GM12878 (cell line): Measurements from ENCODE around the gene ZNF726. TPM values are rescaled to one million over a fixed set of nuclear protein-coding genes. Genes with fewer than 3 reads are reported as not detected.

Experiments used
- BCL11A ChIP-seq: IDR thresholded peaks from 2 replicates; pipeline ENCODE4 v1.6.1; 2011; ENCODE audit warnings: low read depth, low read length
- CEBPB ChIP-seq, 2 experiments: fragments of 150-350 bp in 1 of 2; IDR thresholded peaks; 2 replicates each; pipeline ENCODE4 v1.6.1; 2012 to 2014; ENCODE audit warnings: low read depth in 2 of 2, low read length in 2 of 2, borderline replicate concordance in 1 of 2, inconsistent platforms in 1 of 2
- EGR1 ChIP-seq, 2 experiments: IDR thresholded peaks; 1 replicate in 1 of 2; 2 replicates in 1 of 2; pipeline ENCODE4 v1.6.1; 2011 to 2012; ENCODE audit warnings: low read depth in 2 of 2, low read length in 2 of 2, borderline replicate concordance in 1 of 2, mild to moderate bottlenecking in 1 of 2, moderate library complexity in 1 of 2
- FOS ChIP-seq: IDR thresholded peaks from 3 replicates; pipeline ENCODE4 v1.6.1; 2011; ENCODE audit warnings: borderline replicate concordance; ENCODE audit not compliant: insufficient read length; ENCODE audit errors: extremely low read depth
- GABPA ChIP-seq: IDR thresholded peaks from 2 replicates; pipeline ENCODE4 v1.6.1; 2014; ENCODE audit warnings: antibody characterized with exemption, low read depth, mild to moderate bottlenecking, inconsistent platforms
- IKZF2 ChIP-seq, 2 experiments: fragments of 450-650 bp; IDR thresholded peaks; 2 replicates each; pipeline ENCODE4 v1.6.1; 2017; ENCODE audit warnings: mild to moderate bottlenecking in 2 of 2, moderate library complexity in 2 of 2
- KAT2A ChIP-seq: conservative IDR thresholded peaks from 2 replicates; pipeline ENCODE4 v1.6.1; 2011; ENCODE audit warnings: low read depth, low read length; ENCODE audit not compliant: control insufficient read depth
- MEF2A ChIP-seq: IDR thresholded peaks from 2 replicates; pipeline ENCODE4 v1.6.1; 2011; ENCODE audit warnings: low read depth, mild to moderate bottlenecking, low read length, moderate library complexity; ENCODE audit not compliant: insufficient read depth
- NR2C1 ChIP-seq: fragments of 450-650 bp; IDR thresholded peaks from 2 replicates; pipeline ENCODE4 v1.6.1; 2017; ENCODE audit warnings: antibody characterized with exemption, mild to moderate bottlenecking, moderate library complexity
- POLR2AphosphoS5 ChIP-seq: IDR thresholded peaks from 2 replicates; pipeline ENCODE4 v1.6.1; 2011; ENCODE audit warnings: mild to moderate bottlenecking, low read length, inconsistent platforms
- RAD21 ChIP-seq: IDR thresholded peaks from 2 replicates; pipeline ENCODE4 v1.6.1; 2011; ENCODE audit warnings: mild to moderate bottlenecking, low read depth, low read length, moderate library complexity; ENCODE audit not compliant: insufficient read depth
- RCOR1 ChIP-seq: conservative IDR thresholded peaks from 2 replicates; pipeline ENCODE4 v1.6.1; 2012; ENCODE audit warnings: low read depth, low read length, improper control_type of control experiment
- SIX5 ChIP-seq: IDR thresholded peaks from 2 replicates; pipeline ENCODE4 v1.6.1; 2011; ENCODE audit warnings: mild to moderate bottlenecking, low read depth, low read length, moderate library complexity; ENCODE audit not compliant: severe bottlenecking
- SMAD5 ChIP-seq: IDR thresholded peaks from 2 replicates; pipeline ENCODE4 v1.6.1; 2016; ENCODE audit warnings: antibody characterized with exemption, low read depth
- SMARCA5 ChIP-seq: fragments of 450-650 bp; IDR thresholded peaks from 2 replicates; pipeline ENCODE4 v1.6.1; 2017; ENCODE audit warnings: mild to moderate bottlenecking
- SP1 ChIP-seq: IDR thresholded peaks from one replicate; pipeline ENCODE4 v1.6.1; 2011; ENCODE audit warnings: low read depth, low read length
- STAT1 ChIP-seq: fragments of 450-650 bp; conservative IDR thresholded peaks from 2 replicates; pipeline ENCODE4 v1.6.1; 2014; ENCODE audit warnings: antibody characterized with exemption, mild to moderate bottlenecking
- TAF1 ChIP-seq: IDR thresholded peaks from 2 replicates; pipeline ENCODE4 v1.6.1; 2011; ENCODE audit warnings: mild to moderate bottlenecking, low read depth, low read length, borderline replicate concordance
- TBL1XR1 ChIP-seq: IDR thresholded peaks from 2 replicates; pipeline ENCODE4 v1.6.1; 2012; ENCODE audit warnings: low read depth, low read length, improper control_type of control experiment
- TCF7 ChIP-seq: IDR thresholded peaks from 2 replicates; pipeline ENCODE4 v1.6.1; 2014; ENCODE audit warnings: antibody characterized with exemption, borderline replicate concordance
- ZNF207 ChIP-seq: fragments of 450-650 bp; IDR thresholded peaks from 2 replicates; pipeline ENCODE4 v1.6.1; 2014; ENCODE audit warnings: antibody characterized with exemption, mild to moderate bottlenecking, borderline replicate concordance
- ZNF24 ChIP-seq: fragments of 450-650 bp; IDR thresholded peaks from 2 replicates; pipeline ENCODE4 v1.6.1; 2017; ENCODE audit warnings: antibody characterized with exemption, mild to moderate bottlenecking
- polyA plus RNA-seq, 11 experiments: library from polyadenylated mRNA; depleted of rRNA in 4 of 11; unstranded in 6 of 11; stranded (reverse) in 5 of 11; fragments of >200 nt; fragmentation: Nextera tagmentation in 4 of 11; fragmentation: Illumina TruSeq in 1 of 11; extraction: Ambion mirVana in 4 of 11; extraction: Trizol in 1 of 11; gene quantifications; 1 replicate in 1 of 11; 2 replicates in 10 of 11; pipeline versions ENCODE4 v1.2.1 to v1.2.3, GENCODE V29; 2011 to 2016; ENCODE audit warnings: inconsistent platforms in 2 of 11, missing spikeins in 2 of 11, low read depth in 1 of 11
- total RNA-seq, 4 experiments: library from RNA; depleted of rRNA in 3 of 4; stranded (reverse); fragments of >200 nt in 3 of 4; fragmentation: Illumina TruSeq in 1 of 4; extraction: Trizol in 1 of 4; gene quantifications; 2 replicates each; pipeline versions ENCODE4 v1.2.1 to v1.2.3, GENCODE V29; 2013 to 2021
- TF ChIP-seq, protein P1 (sequence below): fragments of 450-650 bp; IDR thresholded peaks from 2 replicates; pipeline ENCODE4 v1.6.1; 2016; ENCODE audit warnings: mild to moderate bottlenecking
- TF ChIP-seq, protein P2 (sequence below): IDR thresholded peaks from 2 replicates; pipeline ENCODE4 v1.6.1; 2012; ENCODE audit warnings: low read depth, low read length, improper control_type of control experiment
- TF ChIP-seq, protein P3 (sequence below): IDR thresholded peaks from 2 replicates; pipeline ENCODE4 v1.6.1; 2012; ENCODE audit warnings: low read depth, low read length, improper control_type of control experiment

Gene ZNF726
- total and polyA plus RNA-seq, 10 of the 15 experiments (the other 5 are each of a cell fraction or from before 2014, with no cell fraction given), result 0.69 to 2.3 (median 1.5) TPM

DNA sequence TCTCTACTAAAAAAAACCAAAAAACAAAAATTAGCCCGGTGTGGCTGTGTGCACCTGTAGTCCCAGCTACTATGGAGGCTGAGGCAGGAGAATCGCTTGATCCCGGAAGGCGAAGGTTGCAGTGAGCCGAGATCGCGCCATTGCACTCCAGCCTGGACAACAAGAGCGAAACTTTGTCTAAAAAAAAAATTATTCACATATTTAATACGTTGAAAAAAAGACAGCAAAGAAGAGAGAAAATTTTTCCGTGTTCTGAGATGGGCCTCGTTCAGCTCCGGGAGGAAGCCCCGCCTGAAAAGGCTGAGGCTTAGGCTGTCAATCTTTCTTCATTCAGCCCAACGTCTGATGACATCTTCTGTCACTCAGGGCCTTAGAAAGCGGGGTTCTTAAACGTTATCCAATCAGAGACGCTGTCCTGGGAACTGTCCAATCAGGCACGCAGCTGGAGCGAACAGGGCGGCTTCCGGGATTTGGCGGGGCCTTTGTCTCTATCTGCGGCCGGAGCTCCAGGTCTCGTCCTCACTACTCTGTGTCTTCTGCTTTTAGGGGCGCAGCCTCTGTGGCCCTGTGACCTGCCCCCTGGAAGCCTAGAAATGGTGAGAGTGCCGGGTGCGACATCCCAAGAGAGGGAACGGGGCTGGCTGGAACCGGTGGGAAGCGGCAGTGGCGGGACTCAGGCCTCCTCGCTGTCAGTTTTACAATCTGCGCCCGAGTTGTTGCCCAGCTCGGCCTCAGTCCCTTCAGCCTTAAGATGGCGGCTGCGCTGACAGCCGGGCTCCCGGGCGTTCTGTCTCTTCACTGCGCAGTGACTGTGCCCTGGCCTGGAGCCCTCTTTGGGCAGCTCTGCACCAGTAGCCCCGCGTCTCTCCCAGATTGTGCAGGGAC lies at the start of gene ZNF726 (continued):
- TF ChIP-seq CEBPB (IDR thresholded peaks at IDR 0.05; ENCODE audit: borderline replicate concordance in 1 of 2, low read depth in 2 of 2, low read length in 2 of 2) (no peak), ZNF207 (no peak), MEF2A (no peak), TCF7 (no peak), SIX5 (no peak), SMARCA5 (no peak), IKZF2 (IDR thresholded peaks at IDR 0.05) (no peak), FOS (peak; percentile 33), EGR1 (IDR thresholded peaks at IDR 0.05; ENCODE audit: borderline replicate concordance in 1 of 2, low read depth in 2 of 2, low read length in 2 of 2) (no peak), POLR2AphosphoS5 (peak; percentile 44; the same call in 1 of the 2 replicates), RAD21 (no peak), TAF1 (no peak), STAT1 (no peak), ZNF24 (no peak), NR2C1 (no peak), TBL1XR1 (no peak), GABPA (peak; percentile 54; the same call in 1 of the 2 replicates), KAT2A (no peak), SP1 (peak; percentile 88), SMAD5 (no peak), RCOR1 (no peak), BCL11A (no peak)
- TF ChIP-seq, protein P1, sequence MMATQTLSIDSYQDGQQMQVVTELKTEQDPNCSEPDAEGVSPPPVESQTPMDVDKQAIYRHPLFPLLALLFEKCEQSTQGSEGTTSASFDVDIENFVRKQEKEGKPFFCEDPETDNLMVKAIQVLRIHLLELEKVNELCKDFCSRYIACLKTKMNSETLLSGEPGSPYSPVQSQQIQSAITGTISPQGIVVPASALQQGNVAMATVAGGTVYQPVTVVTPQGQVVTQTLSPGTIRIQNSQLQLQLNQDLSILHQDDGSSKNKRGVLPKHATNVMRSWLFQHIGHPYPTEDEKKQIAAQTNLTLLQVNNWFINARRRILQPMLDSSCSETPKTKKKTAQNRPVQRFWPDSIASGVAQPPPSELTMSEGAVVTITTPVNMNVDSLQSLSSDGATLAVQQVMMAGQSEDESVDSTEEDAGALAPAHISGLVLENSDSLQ, result peak; percentile 96
- TF ChIP-seq, protein P2, sequence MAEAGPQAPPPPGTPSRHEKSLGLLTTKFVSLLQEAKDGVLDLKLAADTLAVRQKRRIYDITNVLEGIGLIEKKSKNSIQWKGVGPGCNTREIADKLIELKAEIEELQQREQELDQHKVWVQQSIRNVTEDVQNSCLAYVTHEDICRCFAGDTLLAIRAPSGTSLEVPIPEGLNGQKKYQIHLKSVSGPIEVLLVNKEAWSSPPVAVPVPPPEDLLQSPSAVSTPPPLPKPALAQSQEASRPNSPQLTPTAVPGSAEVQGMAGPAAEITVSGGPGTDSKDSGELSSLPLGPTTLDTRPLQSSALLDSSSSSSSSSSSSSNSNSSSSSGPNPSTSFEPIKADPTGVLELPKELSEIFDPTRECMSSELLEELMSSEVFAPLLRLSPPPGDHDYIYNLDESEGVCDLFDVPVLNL, result 0 out of 2 replicates have a peak, but pooled peaks have one; percentile 50
- TF ChIP-seq, protein P3, sequence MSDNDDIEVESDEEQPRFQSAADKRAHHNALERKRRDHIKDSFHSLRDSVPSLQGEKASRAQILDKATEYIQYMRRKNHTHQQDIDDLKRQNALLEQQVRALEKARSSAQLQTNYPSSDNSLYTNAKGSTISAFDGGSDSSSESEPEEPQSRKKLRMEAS, result no peak
